Keratinocyte (primary cell): ENCODE data around the gene EPHA2. TPM values are rescaled to one million over a fixed set of nuclear protein-coding genes. Genes with fewer than 3 reads are reported as not detected.

Source experiments
- DNase-seq: peaks from one replicate; pipeline ENCODE4 v3.0.0-alpha.2; 2011; ENCODE audit warnings: low read depth, missing footprints, low spot score
- FAIRE-seq: peaks from 2 replicates; lab custom pipeline; 2011; peaks lifted over from hg19 to GRCh38; lab: Jason Lieb, UNC
- H2AFZ ChIP-seq: 2 replicates; pipeline ENCODE4 v1.6.0; 2012; ENCODE audit warnings: low read length, control low read depth, inconsistent platforms; ENCODE audit not compliant: control insufficient read depth
- H3K27ac ChIP-seq: 2 replicates; pipeline ENCODE4 v1.5.1; 2011; ENCODE audit warnings: low read length; ENCODE audit not compliant: control insufficient read depth, insufficient read depth
- H3K27me3 ChIP-seq: 3 replicates; pipeline ENCODE4 v1.6.0; 2011; ENCODE audit warnings: low read length; ENCODE audit not compliant: control insufficient read depth, insufficient read depth; ENCODE audit errors: extremely low read depth
- H3K36me3 ChIP-seq, 2 experiments: 2 replicates in 1 of 2; 3 replicates in 1 of 2; pipeline ENCODE4 v1.5.1; 2011; ENCODE audit warnings: low read length in 2 of 2, mild to moderate bottlenecking in 1 of 2; ENCODE audit not compliant: control insufficient read depth in 2 of 2, insufficient read depth in 2 of 2; ENCODE audit errors: extremely low read depth in 1 of 2
- H3K4me1 ChIP-seq: 3 replicates; pipeline ENCODE4 v1.5.1; 2011; ENCODE audit warnings: low read length; ENCODE audit not compliant: control insufficient read depth, insufficient read depth; ENCODE audit errors: extremely low read depth
- H3K4me2 ChIP-seq: 3 replicates; pipeline ENCODE4 v1.6.0; 2011; ENCODE audit warnings: low read depth, low read length; ENCODE audit not compliant: control insufficient read depth, insufficient read depth; ENCODE audit errors: extremely low read depth
- H3K4me3 ChIP-seq, 3 experiments: fragments of 200-600 bp in 1 of 3; sonication (generic) in 1 of 3; 2 replicates in 2 of 3; 3 replicates in 1 of 3; pipeline ENCODE4 v1.5.1; 2011 to 2016; ENCODE audit warnings: low read length in 3 of 3, mild to moderate bottlenecking in 3 of 3, control low read depth in 2 of 3, inconsistent platforms in 1 of 3, low read depth in 1 of 3, mixed read lengths in 1 of 3, mixed run types in 1 of 3, moderate library complexity in 1 of 3; ENCODE audit not compliant: control insufficient read depth in 2 of 3, insufficient read depth in 2 of 3; ENCODE audit errors: extremely low read depth in 1 of 3
- H3K79me2 ChIP-seq: 2 replicates; pipeline ENCODE4 v1.6.0; 2012; ENCODE audit warnings: low read length; ENCODE audit not compliant: control insufficient read depth, insufficient read depth
- H3K9ac ChIP-seq: 3 replicates; pipeline ENCODE4 v1.6.0; 2011; ENCODE audit warnings: low read length; ENCODE audit not compliant: control insufficient read depth, insufficient read depth; ENCODE audit errors: extremely low read depth
- H3K9me1 ChIP-seq: 3 replicates; pipeline ENCODE4 v1.6.0; 2011; ENCODE audit warnings: low read length; ENCODE audit not compliant: control insufficient read depth, insufficient read depth; ENCODE audit errors: extremely low read depth
- H3K9me3 ChIP-seq: 2 replicates; pipeline ENCODE4 v1.5.1; 2012; ENCODE audit warnings: low read depth, low read length; ENCODE audit not compliant: control insufficient read depth
- H4K20me1 ChIP-seq: 3 replicates; pipeline ENCODE4 v1.6.0; 2011; ENCODE audit warnings: low read length; ENCODE audit not compliant: control insufficient read depth, insufficient read depth; ENCODE audit errors: extremely low read depth
- CTCF ChIP-seq, 3 experiments: IDR thresholded peaks in 1 of 3; conservative IDR thresholded peaks in 1 of 3; optimal IDR thresholded peaks in 1 of 3; 2 replicates in 2 of 3; 3 replicates in 1 of 3; pipeline versions ENCODE3 to v1.5.1; 2011; ENCODE audit warnings: low read length in 3 of 3, mild to moderate bottlenecking in 3 of 3, moderate library complexity in 2 of 3, control low read depth in 1 of 3, inconsistent platforms in 1 of 3; ENCODE audit not compliant: insufficient read depth in 2 of 3; ENCODE audit errors: extremely low read depth in 1 of 3
- EZH2 ChIP-seq: IDR thresholded peaks from one replicate; pipeline ENCODE4 v1.6.1; 2012; ENCODE audit warnings: inconsistent platforms, mild to moderate bottlenecking, low read length, moderate library complexity
- dilution Hi-C: fragments of 300-500 bp; cut with MboI; formaldehyde crosslinking; loops from one replicate; pipeline ENCODE4 v1.7.0; 2020; ENCODE audit warnings: low sequenced_read_pairs; ENCODE audit not compliant: extremely low pct_ligation_motif_present
- polyA plus RNA-seq, 5 experiments: library from polyadenylated mRNA; depleted of rRNA in 3 of 5; stranded (reverse) in 3 of 5; stranded (forward) in 1 of 5; unstranded in 1 of 5; fragments of >200 nt; gene quantifications; 1 replicate in 1 of 5; 2 replicates in 3 of 5; 3 replicates in 1 of 5; pipeline versions ENCODE4 v1.2.1 to v1.2.3, GENCODE V29; 2011 to 2012; ENCODE audit warnings: missing spikeins in 2 of 5, low read depth in 1 of 5, low replicate concordance in 1 of 5

Gene EPHA2
- polyA plus RNA-seq, 1 donor (not counting 4 experiments of a cell fraction or from before 2014, with no cell fraction given), result 55.6 TPM

- no peak overlapping the region for H3K4me3 ChIP-seq
- no peak overlapping the region for H3K9ac ChIP-seq
- no peak overlapping the region for H2AFZ ChIP-seq
- no peaks in the 10 kb centered on the region for H3K27me3 ChIP-seq
- no peaks in the 10 kb centered on the region for H3K9me1 ChIP-seq
- dilution Hi-C loops, result no loop called here
- H3K9me3 ChIP-seq, result no peaks in the 10 kb centered on the region
- H3K36me3 ChIP-seq, result peaks cover 34 to 35% of the 10 kb centered on the region in 2 experiments
- no peak for TF ChIP-seq EZH2
- H3K4me1 ChIP-seq, result peaks cover 9% of the 10 kb centered on the region
- DNase-seq (no peak), FAIRE-seq (no peak)
- H3K27ac ChIP-seq, result peak overlapping the region; percentile 9
- no peak overlapping the region for H3K4me2 ChIP-seq
- peaks cover 28% of the 10 kb centered on the region for H4K20me1 ChIP-seq
- H3K79me2 ChIP-seq, result no peaks in the 10 kb centered on the region
These were observed 33.5 kb downstream of the EPHA2 start for GRCh38 chr1:16122350-16122881.

GRCh38 chr1:16120940-16121410 lies 34.9 kb downstream of the EPHA2 start:
- Histone ChIP-seq H3K9me3 (no peaks in the 10 kb centered on the region), H3K9ac (no peak overlapping the region), H3K9me1 (no peaks in the 10 kb centered on the region), H3K4me3 (no peak overlapping the region), H3K4me1 (peaks cover 9% of the 10 kb centered on the region), H4K20me1 (peaks cover 19% of the 10 kb centered on the region), H3K4me2 (no peak overlapping the region), H3K36me3 (peaks cover 19 to 22% of the 10 kb centered on the region in 2 experiments), H3K27me3 (no peaks in the 10 kb centered on the region), H2AFZ (no peak overlapping the region), H3K27ac (no peak overlapping the region), H3K79me2 (no peaks in the 10 kb centered on the region)
- FAIRE-seq, result no peak
- TF ChIP-seq EZH2, result no peak
- TF ChIP-seq CTCF (optimal IDR thresholded peaks at IDR 0.05 in 1 of 3, IDR thresholded peaks at IDR 0.05 in 1 of 3, conservative IDR thresholded peaks at IDR 0.05 in 1 of 3; ENCODE audit: extremely low read depth in 1 of 3, insufficient read depth in 2 of 3, low read length in 3 of 3), result no peak
- dilution Hi-C loops, result no loop called here
- DNase-seq, result no peak

GRCh38 chr1:16120407-16120806 lies 35.5 kb downstream of the EPHA2 start:
- H3K4me1 ChIP-seq, result peaks cover 9% of the 10 kb centered on the region
- FAIRE-seq, result no peak
- H3K36me3 ChIP-seq, result peaks cover 14 to 17% of the 10 kb centered on the region in 2 experiments
- no peaks in the 10 kb centered on the region for H3K9me3 ChIP-seq
- no peaks in the 10 kb centered on the region for H3K79me2 ChIP-seq
- no peak for DNase-seq
- no peak overlapping the region for H3K9ac ChIP-seq
- H3K9me1 ChIP-seq, result no peaks in the 10 kb centered on the region
- TF ChIP-seq CTCF (optimal IDR thresholded peaks at IDR 0.05 in 1 of 3, IDR thresholded peaks at IDR 0.05 in 1 of 3, conservative IDR thresholded peaks at IDR 0.05 in 1 of 3; ENCODE audit: extremely low read depth in 1 of 3, insufficient read depth in 2 of 3, low read length in 3 of 3) (no peak), EZH2 (no peak)
- dilution Hi-C loops, result no loop called here
- peaks cover 16% of the 10 kb centered on the region for H4K20me1 ChIP-seq
- H3K4me3 ChIP-seq, result no peak overlapping the region
- H2AFZ ChIP-seq, result no peak overlapping the region
- no peak overlapping the region for H3K27ac ChIP-seq
- H3K4me2 ChIP-seq, result no peak overlapping the region
- no peaks in the 10 kb centered on the region for H3K27me3 ChIP-seq
